Small intestine (tissue), 7 donors: Measurements from ENCODE around the gene GAB2. TPM values are rescaled to one million over a fixed set of nuclear protein-coding genes. Genes with fewer than 3 reads are reported as not detected.

Experiments used
- DNase-seq, 2 donors: peaks; one replicate each; pipeline versions ENCODE4 v3.0.0 to v3.0.0-alpha.2; 2013
- FAIRE-seq: peaks from 2 replicates; lab custom pipeline; 2012; peaks lifted over from hg19 to GRCh38; lab: Jason Lieb, UNC
- H3K27ac ChIP-seq, 3 donors: one replicate each; pipeline ENCODE4 v1.5.1; 2013; ENCODE audit warnings: low read length in 2 of 3, mild to moderate bottlenecking in 2 of 3, control low read depth in 1 of 3, inconsistent platforms in 1 of 3, low read depth in 1 of 3, moderate library complexity in 1 of 3
- H3K27me3 ChIP-seq, 3 donors: one replicate each; pipeline ENCODE4 v1.6.1; 2013; ENCODE audit warnings: low read length in 3 of 3, inconsistent platforms in 1 of 3; ENCODE audit not compliant: control insufficient read depth in 3 of 3, insufficient read depth in 3 of 3
- H3K36me3 ChIP-seq, 3 donors: one replicate each; pipeline ENCODE4 v1.6.1; 2013; ENCODE audit warnings: low read length in 3 of 3, inconsistent platforms in 1 of 3, low read depth in 1 of 3, mild to moderate bottlenecking in 1 of 3, moderate library complexity in 1 of 3; ENCODE audit not compliant: control insufficient read depth in 3 of 3, insufficient read depth in 2 of 3
- H3K4me1 ChIP-seq, 3 donors: one replicate each; pipeline ENCODE4 v1.6.1; 2013; ENCODE audit warnings: low read length in 2 of 3, inconsistent platforms in 1 of 3, low read depth in 1 of 3, mild to moderate bottlenecking in 1 of 3, moderate library complexity in 1 of 3; ENCODE audit not compliant: control insufficient read depth in 3 of 3, insufficient read depth in 2 of 3
- H3K4me3 ChIP-seq, 3 donors: one replicate each; pipeline ENCODE4 v1.5.1; 2013; ENCODE audit warnings: low read length in 3 of 3, control low read depth in 1 of 3, inconsistent platforms in 1 of 3, low read depth in 1 of 3, mild to moderate bottlenecking in 1 of 3, moderate library complexity in 1 of 3
- H3K9me3 ChIP-seq, 2 donors: one replicate each; pipeline ENCODE4 v1.6.1; 2013; ENCODE audit warnings: low read depth in 1 of 2, low read length in 1 of 2; ENCODE audit not compliant: control insufficient read depth in 2 of 2, insufficient read depth in 1 of 2
- WGBS, 3 donors: extraction: QIAGEN DNeasy Blood & Tissue Kit; methylation state at CpG; one replicate each; pipeline ENCODE4 v1.1.7; 2013; 5-methylcytosine and 5-hydroxymethylcytosine counted together
- polyA plus RNA-seq, 4 donors: library from polyadenylated mRNA; stranded (reverse) in 3 of 4; unstranded in 1 of 4; fragments of 200-250 nt in 3 of 4; fragments of 120-200 nt in 1 of 4; gene quantifications; one replicate each; pipeline versions ENCODE4 v1.2.1 to v1.2.3, GENCODE V29; 2013
- donor health status: healthy with polysubstance abuse.
- donor health status: control.
- donor health status: control.
- donor health status: Bipolar disorder and iron deficiency.
- donor health status: healthy.

The GAB2 gene
- polyA plus RNA-seq, 4 donors, result 6.8 to 13.6 (median 8.5) TPM

GRCh38 chr11:78453140-78453935 is 35.7 kb upstream of the GAB2 start:
- Histone ChIP-seq H3K4me3 (no peak overlapping the region), H3K36me3 (no peaks in the 10 kb centered on the region), H3K4me1 (peaks cover 0 to 2% (median 0%) of the 10 kb centered on the region in 3 donors), H3K27ac (peak overlapping the region in 1 of 3 donors; percentile 41), H3K27me3 (no peaks in the 10 kb centered on the region), H3K9me3 (no peaks in the 10 kb centered on the region)
- WGBS, 3 donors, result 66 to 93% (median 74%) methylated on average over 2 of the region's 2 CpGs
- no peak for FAIRE-seq
- DNase-seq, result no peak

- Histone ChIP-seq H3K36me3 (no peaks in the 10 kb centered on the region), H3K27me3 (no peaks in the 10 kb centered on the region), H3K4me1 (peaks cover 0 to 2% (median 0%) of the 10 kb centered on the region in 3 donors), H3K27ac (no peak overlapping the region), H3K9me3 (no peaks in the 10 kb centered on the region), H3K4me3 (no peak overlapping the region)
- FAIRE-seq, result no peak
- DNase-seq, result peak in 1 of 2 donors; percentile 81
- WGBS, 3 donors, result 21 to 68% (median 52%) methylated on average over 5 of the region's 5 CpGs
Observed at GRCh38 chr11:78451371-78452150, 33.9 kb upstream of the GAB2 start.

- H3K9me3 ChIP-seq, result no peaks in the 10 kb centered on the region
- no peak for FAIRE-seq
Observed at GRCh38 chr11:78450866-78451265, 33.2 kb upstream of the GAB2 start.

GRCh38 chr11:78449866-78450265 is 32.2 kb upstream of the GAB2 start:
- DNase-seq (no peak), FAIRE-seq (no peak)
- Histone ChIP-seq H3K9me3 (no peaks in the 10 kb centered on the region), H3K4me1 (peaks cover 0 to 2% (median 0%) of the 10 kb centered on the region in 3 donors), H3K36me3 (peaks cover 0 to 2% (median 0%) of the 10 kb centered on the region in 3 donors), H3K27me3 (no peaks in the 10 kb centered on the region), H3K4me3 (no peak overlapping the region), H3K27ac (no peak overlapping the region)
- WGBS, 3 donors, result 90 to 99% (median 94%) methylated on average over 4 of the region's 4 CpGs

More at GRCh38 chr11:78450866-78451265, 33.2 kb upstream of the GAB2 start:
- Histone ChIP-seq H3K27me3 (no peaks in the 10 kb centered on the region), H3K36me3 (no peaks in the 10 kb centered on the region), H3K4me3 (no peak overlapping the region), H3K4me1 (peaks cover 0 to 2% (median 0%) of the 10 kb centered on the region in 3 donors), H3K27ac (no peak overlapping the region)
- 30 to 47% (median 34%) methylated on average over 2 of the region's 2 CpGs for WGBS, 3 donors
- no peak for DNase-seq

- Histone ChIP-seq H3K27ac (no peak overlapping the region), H3K4me3 (no peak overlapping the region), H3K4me1 (no peaks in the 10 kb centered on the region), H3K27me3 (no peaks in the 10 kb centered on the region), H3K36me3 (peaks cover 0 to 2% (median 0%) of the 10 kb centered on the region in 3 donors), H3K9me3 (no peaks in the 10 kb centered on the region)
- DNase-seq (no peak), FAIRE-seq (no peak)
Observed at GRCh38 chr11:78446210-78446609, 28.6 kb upstream of the GAB2 start.

- Histone ChIP-seq H3K36me3 (peaks cover 0 to 2% (median 0%) of the 10 kb centered on the region in 3 donors), H3K4me3 (no peak overlapping the region), H3K27me3 (no peaks in the 10 kb centered on the region), H3K4me1 (no peaks in the 10 kb centered on the region), H3K9me3 (no peaks in the 10 kb centered on the region), H3K27ac (no peak overlapping the region)
- 76 to 91% (median 81%) methylated on average over 1 of the region's 1 CpG for WGBS, 3 donors
- no peak for DNase-seq
- FAIRE-seq, result no peak
Observed at GRCh38 chr11:78444726-78445125, 27.1 kb upstream of the GAB2 start.

- no peak overlapping the region for H3K4me3 ChIP-seq
- FAIRE-seq (no peak), DNase-seq (no peak)
- no peaks in the 10 kb centered on the region for H3K9me3 ChIP-seq
- no peaks in the 10 kb centered on the region for H3K27me3 ChIP-seq
- H3K4me1 ChIP-seq, result no peaks in the 10 kb centered on the region
- WGBS, 3 donors, result 64 to 80% (median 76%) methylated on average over 4 of the region's 4 CpGs
- H3K36me3 ChIP-seq, result peaks cover 0 to 5% (median 0%) of the 10 kb centered on the region in 3 donors
- no peak overlapping the region for H3K27ac ChIP-seq
Observed at GRCh38 chr11:78441956-78442355, 24.3 kb upstream of the GAB2 start.

- no peak for DNase-seq
- H3K27me3 ChIP-seq, result no peaks in the 10 kb centered on the region
- no peaks in the 10 kb centered on the region for H3K9me3 ChIP-seq
- H3K36me3 ChIP-seq, result peaks cover 0 to 3% (median 0%) of the 10 kb centered on the region in 3 donors
- 67 to 74% (median 69%) methylated on average over 5 of the region's 5 CpGs for WGBS, 3 donors
- H3K4me1 ChIP-seq, result no peaks in the 10 kb centered on the region
- no peak for FAIRE-seq
- no peak overlapping the region for H3K4me3 ChIP-seq
- H3K27ac ChIP-seq, result no peak overlapping the region
Observed at GRCh38 chr11:78438298-78438975, 20.8 kb upstream of the GAB2 start.
